ENCODE measurements around the gene TOMM40. TPM values are rescaled to one million over a fixed set of nuclear protein-coding genes. Genes with fewer than 3 reads are reported as not detected.

Gene TOMM40
- total RNA-seq, 1 experiment from 2014 or later, result 180 TPM

GRCh38 chr19:44930088-44930487 is 39.0 kb downstream of the TOMM40 start:
- Histone ChIP-seq H4K20me1 (ENCODE audit: control insufficient read depth, insufficient read depth, insufficient read length) (no peaks in the 10 kb centered on the region), H2AFZ (ENCODE audit: low read length) (no peak overlapping the region), H2BK15ac (ENCODE audit: low read depth, low read length) (no peak overlapping the region), H3T11ph (ENCODE audit: low read length) (no peak overlapping the region), H3K14ac (ENCODE audit: insufficient read depth, low read length) (no peak overlapping the region), H3K4ac (ENCODE audit: low read depth, low read length) (no peak overlapping the region), H3K56ac (ENCODE audit: insufficient read length, low read depth, low read length) (no peak overlapping the region), H3K27me3 (ENCODE audit: insufficient read depth, low read length) (no peaks in the 10 kb centered on the region), H3K18ac (ENCODE audit: insufficient read length, low read depth, low read length) (no peak overlapping the region), H3K23me2 (ENCODE audit: insufficient read length, low read depth, low read length, poor library complexity, severe bottlenecking) (no peaks in the 10 kb centered on the region), H3K4me1 (ENCODE audit: insufficient read depth, low read length) (no peaks in the 10 kb centered on the region; the same call in 1 of the 2 replicates), H3K9me3 (ENCODE audit: control insufficient read depth, low read depth, low read length) (no peaks in the 10 kb centered on the region), H4K5ac (ENCODE audit: insufficient read length, low read depth, low read length) (no peak overlapping the region), H4K8ac (replicated peaks; ENCODE audit: insufficient read length, low read depth, low read length) (no peak overlapping the region), H2BK20ac (ENCODE audit: low read depth, low read length, poor library complexity, severe bottlenecking) (no peak overlapping the region), H3K27ac (ENCODE audit: insufficient read length, low read depth, low read length) (no peak overlapping the region), H2AK5ac (ENCODE audit: insufficient read length, low read length) (no peak overlapping the region), H3K23ac (ENCODE audit: insufficient read length, low read depth, low read length) (no peak overlapping the region), H3K79me2 (ENCODE audit: insufficient read depth, low read length) (no peaks in the 10 kb centered on the region), H2BK120ac (ENCODE audit: low read depth, low read length, poor library complexity, severe bottlenecking) (no peak overlapping the region), H2BK12ac (ENCODE audit: insufficient read length, low read depth, low read length) (no peak overlapping the region), H2BK5ac (ENCODE audit: insufficient read length, low read length) (no peak overlapping the region), H3K79me1 (ENCODE audit: insufficient read depth, low read depth, low read length, poor library complexity, severe bottlenecking) (no peaks in the 10 kb centered on the region), H3K4me2 (ENCODE audit: insufficient read depth, insufficient read length, low read length) (no peak overlapping the region), H4K91ac (ENCODE audit: insufficient read length, low read depth, low read length) (no peak overlapping the region), H3K9ac (ENCODE audit: extremely low read depth, insufficient read length, low read length) (no peak overlapping the region)
- H3K4me3 Mint-ChIP-seq, result no peak overlapping the region
- no peaks in the 10 kb centered on the region for H3K9me3 Mint-ChIP-seq
- no peak for TF ChIP-seq CTCF (conservative IDR thresholded peaks at IDR 0.05)
- H3K4me1 Mint-ChIP-seq, result peaks cover 14 to 18% of the 10 kb centered on the region in 2 experiments
- peak overlapping the region in 1 of 3 experiments; percentile 12; a peak in 1 of 7 replicates for H3K27ac Mint-ChIP-seq
- no CpG with 5 or more reads among the region's 7 CpGs for WGBS (ENCODE audit: extremely low coverage, insufficient read length, low lambda C conversion rate)
- H3K27me3 Mint-ChIP-seq (ENCODE audit: low read depth), result peaks cover 44% of the 10 kb centered on the region
- no peaks in the 10 kb centered on the region; a peak in 1 of 7 replicates for H3K36me3 Mint-ChIP-seq (ENCODE audit: insufficient read depth in 1 of 3, low read depth in 3 of 3)
- DNase-seq, result no peak
